Colonic mucosa (tissue), 4 donors: ENCODE results near the gene GARIN5A. TPM values are rescaled to one million over a fixed set of nuclear protein-coding genes. Genes with fewer than 3 reads are reported as not detected.

ENCODE experiments used
- DNase-seq: peaks from one replicate; pipeline ENCODE4 v3.0.0-alpha.2; 2020
- H3K27ac ChIP-seq: fragments of 200-600 bp; one replicate; pipeline ENCODE4 v1.8.0; 2021
- H3K27me3 ChIP-seq: fragments of 200-600 bp; one replicate; pipeline ENCODE4 v1.8.0; 2021
- H3K36me3 ChIP-seq: fragments of 200-600 bp; one replicate; pipeline ENCODE4 v1.8.0; 2021
- H3K4me1 ChIP-seq: fragments of 200-600 bp; one replicate; pipeline ENCODE4 v1.8.0; 2021; ENCODE audit warnings: mild to moderate bottlenecking
- H3K4me3 ChIP-seq: fragments of 200-600 bp; one replicate; pipeline ENCODE4 v1.8.0; 2021
- H3K9ac ChIP-seq, 2 donors: one replicate each; pipeline ENCODE4 v1.7.0; 2013; ENCODE audit warnings: control low read depth in 2 of 2, low read depth in 2 of 2, low read length in 2 of 2
- H3K9me3 ChIP-seq: fragments of 200-600 bp; one replicate; pipeline ENCODE4 v1.8.0; 2021
- CTCF ChIP-seq: fragments of 200-600 bp; IDR thresholded peaks from one replicate; pipeline ENCODE4 v1.8.0; 2022; ENCODE audit warnings: antibody characterized with exemption, mild to moderate bottlenecking
- intact Hi-C: fragments of 100-400 bp; cut with DNase I; formaldehyde crosslinking; loops from one replicate; pipeline ENCODE4 v1.14.1; 2022
- total RNA-seq, 2 donors: library from RNA; stranded (reverse); fragmentation: NEBNext Ultra II Directional in 1 of 2; extraction: Animal tissue kit (Norgen Biotek cat#: 25700) in 1 of 2; gene quantifications; one replicate each; pipeline ENCODE4 v1.2.1, GENCODE V29; 2021
- donor health status: healthy.
- donor health status: DM: no; HTN: no; CAD: no.
- donor health status: DM: no; HTN: no; CAD: no.

Gene GARIN5A
- total RNA-seq, 2 donors from 2014 or later, result 2.1 to 4.4 TPM

DNA sequence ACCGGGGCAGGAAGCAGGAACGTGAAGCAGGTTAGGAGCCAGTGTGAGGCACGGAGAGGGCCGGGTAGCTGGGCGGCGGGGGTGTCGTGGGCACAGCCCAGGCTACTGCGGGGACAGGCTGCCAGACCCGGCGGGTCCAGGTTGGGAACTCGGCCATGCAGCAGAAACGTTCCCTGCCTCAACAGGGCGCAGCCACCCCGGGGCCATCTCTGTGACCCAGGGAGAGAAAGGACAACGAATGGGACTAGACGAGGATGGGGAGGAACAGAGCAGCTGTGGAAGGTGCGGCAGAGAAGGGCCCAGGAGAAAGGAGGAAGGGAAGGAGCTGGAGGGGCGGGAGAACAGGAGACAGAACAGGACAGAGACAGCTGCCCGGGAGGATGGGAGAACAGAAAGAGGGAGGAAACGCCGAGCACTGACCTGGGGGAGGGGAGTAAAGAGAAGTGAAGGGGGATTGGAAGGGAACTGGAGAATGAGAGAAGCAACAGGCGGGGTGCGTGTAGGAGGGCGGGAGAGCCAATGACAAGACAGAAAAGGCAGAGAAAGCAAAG, 12.9 kb upstream of the GARIN5A start:
- H3K4me3 ChIP-seq, result no peak overlapping the region
- H3K27ac ChIP-seq, result no peak overlapping the region
- TF ChIP-seq CTCF, result no peak
- no peaks in the 10 kb centered on the region for H3K27me3 ChIP-seq
- H3K9me3 ChIP-seq, result no peaks in the 10 kb centered on the region
- no peak overlapping the region for H3K9ac ChIP-seq
- H3K36me3 ChIP-seq, result no peaks in the 10 kb centered on the region
- no peak for DNase-seq
- intact Hi-C loops, result no loop called here
- no peaks in the 10 kb centered on the region for H3K4me1 ChIP-seq

DNA sequence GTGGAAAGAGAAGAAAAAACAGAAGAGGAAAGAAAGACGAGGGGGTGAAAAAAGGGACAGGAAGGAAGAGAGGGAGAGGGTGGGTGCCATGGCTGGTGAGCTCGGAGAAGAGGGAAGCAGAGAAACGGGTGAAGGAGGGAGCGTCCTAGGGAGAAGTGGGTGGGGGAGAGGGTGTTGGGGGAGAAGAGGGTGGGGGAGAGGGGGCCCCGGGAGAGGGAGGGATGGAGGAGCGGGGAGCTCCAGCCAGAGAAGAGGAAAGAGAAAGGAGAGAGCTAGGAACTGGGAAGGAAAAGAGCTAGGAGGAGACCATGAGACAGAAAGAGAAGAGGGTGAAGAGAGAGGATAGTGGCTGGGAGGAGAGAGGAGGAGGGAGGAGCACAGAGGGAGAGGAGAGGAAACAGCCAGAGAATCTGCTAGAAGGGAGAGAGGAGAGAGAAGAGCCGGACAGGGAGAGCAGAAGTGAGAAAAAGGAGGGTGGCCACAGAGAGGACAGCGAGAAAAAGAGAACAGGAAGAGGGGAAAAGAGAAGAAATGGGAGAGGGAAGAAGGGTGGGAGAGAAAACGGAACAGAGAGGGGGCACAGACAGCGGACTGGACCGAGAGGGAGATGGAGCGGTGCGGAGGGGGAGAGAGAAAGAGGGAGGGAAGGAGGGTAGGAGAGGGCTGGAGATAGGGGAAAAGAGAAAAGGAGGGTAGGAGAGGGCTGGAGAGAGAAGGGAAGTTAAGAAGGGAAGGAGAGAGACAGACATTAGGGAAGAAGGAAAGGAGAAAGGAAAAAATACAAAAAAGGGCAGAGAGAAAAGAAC, 11.9 kb upstream of the GARIN5A start:
- Histone ChIP-seq H3K36me3 (no peaks in the 10 kb centered on the region), H3K9me3 (no peaks in the 10 kb centered on the region), H3K4me3 (no peak overlapping the region), H3K27ac (no peak overlapping the region), H3K9ac (no peak overlapping the region), H3K4me1 (no peaks in the 10 kb centered on the region), H3K27me3 (no peaks in the 10 kb centered on the region)
- no peak for DNase-seq
- intact Hi-C loops, result no loop called here
- no peak for TF ChIP-seq CTCF

GRCh38 chr19:50486823-50487515, 10.3 kb upstream of the GARIN5A start:
- Histone ChIP-seq H3K9me3 (no peaks in the 10 kb centered on the region), H3K9ac (no peak overlapping the region), H3K4me3 (no peak overlapping the region), H3K27ac (no peak overlapping the region), H3K4me1 (no peaks in the 10 kb centered on the region), H3K27me3 (no peaks in the 10 kb centered on the region), H3K36me3 (no peaks in the 10 kb centered on the region)
- TF ChIP-seq CTCF, result no peak
- DNase-seq, result peak; percentile 41
- intact Hi-C loops, result no loop called here

- H3K4me3 ChIP-seq, result no peak overlapping the region
- DNase-seq, result no peak
- H3K9ac ChIP-seq, result no peak overlapping the region
- no peaks in the 10 kb centered on the region for H3K4me1 ChIP-seq
- H3K27ac ChIP-seq, result no peak overlapping the region
- no peaks in the 10 kb centered on the region for H3K27me3 ChIP-seq
- intact Hi-C loops, result no loop called here
- TF ChIP-seq CTCF, result no peak
- no peaks in the 10 kb centered on the region for H3K9me3 ChIP-seq
- peaks cover 5% of the 10 kb centered on the region for H3K36me3 ChIP-seq
These were observed 8.8 kb upstream of the GARIN5A start for GRCh38 chr19:50485284-50485955.

DNA sequence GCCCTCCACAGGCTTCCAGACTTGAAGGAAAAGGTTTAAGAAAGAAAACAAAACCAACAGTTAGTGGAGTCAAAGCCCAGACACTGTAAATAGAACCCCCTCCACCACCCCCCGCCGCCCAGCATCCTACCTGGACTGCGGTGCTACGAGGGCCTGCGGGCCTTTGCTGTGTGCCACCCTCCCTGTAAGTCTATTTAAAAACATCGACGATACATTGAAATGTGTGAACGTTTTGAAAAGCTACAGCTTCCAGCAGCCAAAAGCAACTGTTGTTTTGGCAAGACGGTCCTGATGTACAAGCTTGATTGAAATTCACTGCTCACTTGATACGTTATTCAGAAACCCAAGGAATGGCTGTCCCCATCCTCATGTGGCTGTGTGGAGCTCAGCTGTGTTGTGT, 6.3 kb upstream of the GARIN5A start:
- no peaks in the 10 kb centered on the region for H3K4me1 ChIP-seq
- no peak overlapping the region for H3K9ac ChIP-seq
- no peak for DNase-seq
- intact Hi-C loops, result no loop called here
- no peak for TF ChIP-seq CTCF
- no peaks in the 10 kb centered on the region for H3K9me3 ChIP-seq
- H3K27me3 ChIP-seq, result no peaks in the 10 kb centered on the region
- no peak overlapping the region for H3K27ac ChIP-seq
- peaks cover 9% of the 10 kb centered on the region for H3K36me3 ChIP-seq
- no peak overlapping the region for H3K4me3 ChIP-seq
